GM13976 (cell line): ENCODE results near the gene ARHGAP28.
"Not testable (repeated sequence)": the region's sequence is repeated elsewhere in the genome, so short reads cannot be mapped to it uniquely, and the experiment has no call there.

ENCODE experiments used
- DNase-seq: peaks from one replicate; pipeline ENCODE4 v3.0.0; 2012; ENCODE audit warnings: low spot score
- in situ Hi-C: fragments of 300-500 bp; cut with MboI; formaldehyde crosslinking; loops from one replicate; pipeline ENCODE4 v1.12.0; 2022; ENCODE audit warnings: low sequenced_read_pairs, mixed read lengths, inconsistent platforms; ENCODE audit not compliant: unreplicated experiment
- TF ChIP-seq, protein P1 (sequence below): IDR thresholded peaks from 2 replicates; pipeline ENCODE4 v1.5.1; 2012; ENCODE audit warnings: borderline replicate concordance, mild to moderate bottlenecking; ENCODE audit not compliant: insufficient read depth; ENCODE audit errors: extremely low read depth, missing control alignments, control extremely low read depth

ARHGAP28 gene

DNA sequence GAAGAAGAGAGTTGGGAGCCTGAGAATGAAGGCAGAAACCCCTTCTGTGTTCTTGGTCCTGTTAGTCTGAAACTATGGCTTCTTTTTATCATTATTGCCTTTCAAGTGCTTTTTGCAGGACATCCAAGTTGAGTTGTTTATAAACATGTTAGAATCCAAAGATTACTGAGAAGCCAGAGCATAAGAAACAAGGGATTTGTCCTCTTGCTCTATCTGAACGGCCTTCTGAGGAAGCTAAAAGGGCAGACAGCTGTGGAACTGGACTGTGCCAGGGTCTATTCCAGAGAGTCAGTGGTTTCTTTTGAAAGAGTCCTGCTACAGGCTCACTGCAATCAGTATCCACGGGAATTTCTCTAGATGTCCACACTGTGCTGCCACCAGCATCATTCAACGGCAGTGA is 86.6 kb downstream of the ARHGAP28 start:
- in situ Hi-C loops = no loop called here
- no peak for DNase-seq
- TF ChIP-seq, protein P1, sequence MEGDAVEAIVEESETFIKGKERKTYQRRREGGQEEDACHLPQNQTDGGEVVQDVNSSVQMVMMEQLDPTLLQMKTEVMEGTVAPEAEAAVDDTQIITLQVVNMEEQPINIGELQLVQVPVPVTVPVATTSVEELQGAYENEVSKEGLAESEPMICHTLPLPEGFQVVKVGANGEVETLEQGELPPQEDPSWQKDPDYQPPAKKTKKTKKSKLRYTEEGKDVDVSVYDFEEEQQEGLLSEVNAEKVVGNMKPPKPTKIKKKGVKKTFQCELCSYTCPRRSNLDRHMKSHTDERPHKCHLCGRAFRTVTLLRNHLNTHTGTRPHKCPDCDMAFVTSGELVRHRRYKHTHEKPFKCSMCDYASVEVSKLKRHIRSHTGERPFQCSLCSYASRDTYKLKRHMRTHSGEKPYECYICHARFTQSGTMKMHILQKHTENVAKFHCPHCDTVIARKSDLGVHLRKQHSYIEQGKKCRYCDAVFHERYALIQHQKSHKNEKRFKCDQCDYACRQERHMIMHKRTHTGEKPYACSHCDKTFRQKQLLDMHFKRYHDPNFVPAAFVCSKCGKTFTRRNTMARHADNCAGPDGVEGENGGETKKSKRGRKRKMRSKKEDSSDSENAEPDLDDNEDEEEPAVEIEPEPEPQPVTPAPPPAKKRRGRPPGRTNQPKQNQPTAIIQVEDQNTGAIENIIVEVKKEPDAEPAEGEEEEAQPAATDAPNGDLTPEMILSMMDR = no peak

DNA sequence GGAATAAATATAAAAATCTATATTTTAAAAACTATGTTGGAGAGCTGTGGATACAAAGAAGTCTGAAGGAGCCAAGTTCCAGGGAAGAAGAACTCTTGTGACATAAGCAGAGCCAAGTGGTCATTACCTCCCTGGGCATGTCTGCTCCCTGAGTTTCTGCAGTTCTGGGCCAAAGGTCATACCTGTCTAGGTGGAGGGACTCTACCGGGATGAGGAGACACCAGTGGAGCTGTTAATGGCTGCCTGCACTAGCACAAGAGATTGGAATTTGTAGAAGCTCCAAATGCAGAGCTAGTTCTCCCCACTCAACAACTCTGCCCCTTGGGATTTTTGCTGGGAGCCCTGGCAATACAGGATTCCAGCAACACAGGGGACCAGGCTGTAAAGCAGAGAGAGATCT is 89.8 kb downstream of the ARHGAP28 start:
- in situ Hi-C loops = no loop called here
- TF ChIP-seq, protein P1 = no peak
- no peak for DNase-seq

DNA sequence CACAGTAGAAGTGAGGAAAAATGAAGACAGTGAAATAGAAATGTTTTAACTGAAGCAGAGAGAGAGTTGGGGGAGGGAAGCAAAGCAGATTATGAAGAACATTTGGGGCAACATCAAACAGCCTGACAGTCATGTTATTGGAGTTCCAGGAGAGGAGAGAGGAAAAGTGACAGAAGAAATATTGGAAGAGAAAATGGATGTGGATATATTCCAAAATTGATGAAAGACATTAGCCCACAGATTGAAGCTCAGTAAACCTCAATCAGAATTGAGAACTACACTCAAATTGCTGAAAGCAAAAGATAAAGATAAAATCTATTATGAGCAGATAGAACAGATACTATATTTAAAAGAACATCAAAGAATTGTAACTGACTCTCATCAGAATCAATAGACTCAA is 90.8 kb downstream of the ARHGAP28 start:
- in situ Hi-C loops = no loop called here

DNA sequence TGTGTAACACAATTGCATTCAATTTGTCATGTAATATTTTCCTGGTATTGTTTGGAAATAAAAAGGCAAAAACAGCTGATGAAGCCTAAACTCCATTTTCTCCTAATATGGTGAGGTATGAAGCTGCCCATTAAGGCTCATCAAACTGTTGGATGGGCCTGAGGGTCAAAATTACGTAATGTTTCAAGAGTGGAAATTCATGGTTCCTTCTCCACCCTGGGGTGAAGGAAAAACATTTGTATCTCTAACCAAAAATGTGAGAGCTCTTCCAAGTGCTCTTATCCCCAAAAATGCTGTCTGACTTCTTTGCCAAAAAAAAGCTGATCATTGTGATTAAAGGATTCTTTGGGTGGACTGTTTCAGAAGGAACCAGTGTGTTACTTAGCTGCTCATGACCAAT is 91.8 kb downstream of the ARHGAP28 start:
- TF ChIP-seq, protein P1 = no peak
- DNase-seq = no peak
- in situ Hi-C loops = no loop called here

More for the DNA sequence above, 90.8 kb downstream of the ARHGAP28 start:
- DNase-seq = no peak
- TF ChIP-seq, protein P1 = no peak

DNA sequence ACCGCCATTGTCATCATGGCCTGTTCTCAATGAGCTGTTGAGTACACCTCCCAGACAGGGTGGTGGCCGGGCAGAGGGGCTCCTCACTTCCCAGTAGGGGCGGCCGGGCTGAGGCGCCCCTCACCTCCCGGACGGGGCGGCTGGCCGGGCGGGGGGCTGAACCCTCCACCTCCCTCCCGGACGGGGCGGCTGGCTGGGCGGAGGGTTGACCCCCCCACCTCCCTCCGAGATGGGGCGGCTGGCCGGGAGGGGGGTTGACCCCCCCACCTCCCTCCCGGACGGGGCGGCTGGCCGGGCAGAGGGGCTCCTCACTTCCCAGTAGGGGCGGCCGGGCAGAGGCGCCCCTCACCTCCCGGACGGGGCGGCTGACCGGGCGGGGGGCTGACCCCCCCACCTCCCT is 97.6 kb downstream of the ARHGAP28 start:
- DNase-seq, in situ Hi-C loops: not testable (repeated sequence)

DNA sequence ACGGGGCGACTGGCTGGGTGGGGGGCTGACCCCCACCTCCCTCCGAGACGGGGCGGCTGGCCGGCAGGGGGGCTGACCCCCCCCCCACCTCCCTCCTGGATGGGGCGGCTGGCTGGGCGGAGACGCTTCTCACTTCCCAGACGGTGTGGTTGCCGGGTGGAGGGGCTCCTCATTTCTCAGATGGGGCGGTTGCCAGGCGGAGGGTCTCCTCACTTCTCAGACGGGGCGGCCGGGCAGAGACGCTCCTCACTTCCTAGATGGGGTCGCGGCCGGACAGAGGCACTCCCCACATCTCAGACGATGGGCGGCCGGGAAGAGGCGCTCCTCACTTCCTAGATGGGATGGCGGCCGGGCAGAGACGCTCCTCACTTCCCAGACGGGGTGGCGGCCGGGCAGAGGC is 98.0 kb downstream of the ARHGAP28 start:
- in situ Hi-C loops, DNase-seq: not testable (repeated sequence)

DNA sequence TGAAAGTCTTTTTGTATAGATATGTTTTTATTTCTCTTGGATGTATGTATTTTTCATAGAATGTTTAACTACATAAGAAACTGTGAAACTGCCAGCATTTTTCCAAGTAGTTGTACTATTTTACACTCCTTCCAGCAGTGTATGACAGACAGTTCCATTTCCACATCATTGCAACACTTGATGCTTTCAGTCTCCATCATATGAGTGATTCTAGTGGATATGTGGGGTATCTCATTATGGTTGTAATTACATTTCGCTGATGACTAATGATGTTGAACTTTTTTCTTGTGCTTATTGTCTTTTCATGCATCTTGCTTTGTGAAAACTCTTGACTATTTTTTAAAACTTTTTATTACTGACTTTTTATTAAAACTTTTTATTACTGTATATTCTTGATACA is 101.4 kb downstream of the ARHGAP28 start:
- TF ChIP-seq, protein P1 = no peak
- in situ Hi-C loops = no loop called here
- no peak for DNase-seq

DNA sequence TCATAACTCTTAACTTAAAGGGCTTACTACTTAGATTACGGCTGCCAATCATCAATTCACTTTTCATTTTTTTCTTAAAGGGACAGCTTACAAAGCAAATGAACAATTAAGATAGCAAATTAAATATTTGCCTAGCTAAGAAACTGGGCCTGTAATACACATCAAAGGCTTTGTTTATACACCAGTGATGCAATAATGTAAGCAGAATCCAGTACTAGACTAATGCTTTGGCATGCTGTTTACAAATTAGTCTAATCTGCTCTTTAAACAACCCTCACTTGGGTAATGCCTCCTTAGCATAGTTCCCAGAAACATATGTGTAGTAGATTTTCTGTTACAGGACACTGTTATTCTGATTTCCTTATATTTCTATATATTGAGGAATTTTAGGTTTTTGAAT is 105.8 kb downstream of the ARHGAP28 start:
- in situ Hi-C loops = no loop called here
- TF ChIP-seq, protein P1 = no peak
- DNase-seq = no peak
